ENCODE results near the gene TPD52L1.

The TPD52L1 gene

GRCh38 chr6:125208625-125209249 lies 55.2 kb downstream of the TPD52L1 start:
- DNase-seq (ENCODE audit: low read depth, low spot score), result no peak

GRCh38 chr6:125210667-125211066 lies 57.1 kb downstream of the TPD52L1 start:
- no peak for DNase-seq (ENCODE audit: low read depth, low spot score)

- no peak for DNase-seq (ENCODE audit: low read depth, low spot score)
Observed at GRCh38 chr6:125211352-125211751, 57.8 kb downstream of the TPD52L1 start.

GRCh38 chr6:125212377-125212776 lies 58.8 kb downstream of the TPD52L1 start:
- DNase-seq (ENCODE audit: low read depth, low spot score), result no peak

- no peak for DNase-seq (ENCODE audit: low read depth, low spot score)
Observed at GRCh38 chr6:125213939-125214338, 60.4 kb downstream of the TPD52L1 start.

- no peak for DNase-seq (ENCODE audit: low read depth, low spot score)
Observed at GRCh38 chr6:125215252-125215819, 61.8 kb downstream of the TPD52L1 start.

- DNase-seq (ENCODE audit: low read depth, low spot score), result no peak
Observed at GRCh38 chr6:125216015-125216414, 62.4 kb downstream of the TPD52L1 start.

- DNase-seq (ENCODE audit: low read depth, low spot score), result no peak
Observed at GRCh38 chr6:125217369-125217768, 63.8 kb downstream of the TPD52L1 start.

- no peak for DNase-seq (ENCODE audit: low read depth, low spot score)
Observed at GRCh38 chr6:125217992-125218391, 64.4 kb downstream of the TPD52L1 start.

- peak; percentile 39 for DNase-seq (ENCODE audit: low read depth, low spot score)
Observed at GRCh38 chr6:125219361-125219895, 65.9 kb downstream of the TPD52L1 start.

- no peak for DNase-seq (ENCODE audit: low read depth, low spot score)
Observed at GRCh38 chr6:125220712-125221111, 67.1 kb downstream of the TPD52L1 start.

- no peak for DNase-seq (ENCODE audit: low read depth, low spot score)
Observed at GRCh38 chr6:125222531-125223455, 69.2 kb downstream of the TPD52L1 start.

GRCh38 chr6:125224231-125224861 lies 70.8 kb downstream of the TPD52L1 start:
- DNase-seq (ENCODE audit: low read depth, low spot score), result no peak

GRCh38 chr6:125227244-125227643 lies 73.7 kb downstream of the TPD52L1 start:
- DNase-seq (ENCODE audit: low read depth, low spot score), result no peak

- no peak for DNase-seq (ENCODE audit: low read depth, low spot score)
Observed at GRCh38 chr6:125228981-125229479, 75.5 kb downstream of the TPD52L1 start.

GRCh38 chr6:125230674-125231073 lies 77.1 kb downstream of the TPD52L1 start:
- no peak for DNase-seq (ENCODE audit: low read depth, low spot score)

- no peak for DNase-seq (ENCODE audit: low read depth, low spot score)
Observed at GRCh38 chr6:125231133-125231532, 77.6 kb downstream of the TPD52L1 start.

- no peak for DNase-seq (ENCODE audit: low read depth, low spot score)
Observed at GRCh38 chr6:125231574-125232343, 78.2 kb downstream of the TPD52L1 start.

- no peak for DNase-seq (ENCODE audit: low read depth, low spot score)
Observed at GRCh38 chr6:125232466-125232865, 78.9 kb downstream of the TPD52L1 start.

- DNase-seq (ENCODE audit: low read depth, low spot score), result no peak
Observed at GRCh38 chr6:125233202-125233601, 79.6 kb downstream of the TPD52L1 start.
